ENCODE results near the gene TTPAL.
"Not testable (repeated sequence)": the region's sequence is repeated elsewhere in the genome, so short reads cannot be mapped to it uniquely, and the experiment has no call there.

The TTPAL gene

DNA sequence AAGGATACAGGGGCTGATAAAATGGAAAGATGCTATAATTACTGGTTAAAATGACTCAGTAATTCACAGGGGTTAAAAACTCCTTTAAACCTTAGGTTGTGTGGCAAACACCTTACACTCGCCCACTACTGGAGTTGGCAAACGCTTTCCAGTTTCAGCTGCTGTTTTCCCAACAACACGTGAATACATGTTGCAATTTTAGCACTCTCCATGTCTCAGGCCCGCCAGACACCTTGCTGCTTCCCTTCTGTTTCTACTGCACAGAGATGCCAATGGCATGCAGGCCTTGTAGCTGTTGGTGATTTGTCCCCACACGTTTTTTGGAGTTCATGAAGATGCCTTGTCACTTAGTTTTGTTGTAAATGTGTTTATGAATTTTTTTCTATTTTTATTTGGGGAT, 5.3 kb upstream of the TTPAL start:
- DNase-seq = no peak

DNA sequence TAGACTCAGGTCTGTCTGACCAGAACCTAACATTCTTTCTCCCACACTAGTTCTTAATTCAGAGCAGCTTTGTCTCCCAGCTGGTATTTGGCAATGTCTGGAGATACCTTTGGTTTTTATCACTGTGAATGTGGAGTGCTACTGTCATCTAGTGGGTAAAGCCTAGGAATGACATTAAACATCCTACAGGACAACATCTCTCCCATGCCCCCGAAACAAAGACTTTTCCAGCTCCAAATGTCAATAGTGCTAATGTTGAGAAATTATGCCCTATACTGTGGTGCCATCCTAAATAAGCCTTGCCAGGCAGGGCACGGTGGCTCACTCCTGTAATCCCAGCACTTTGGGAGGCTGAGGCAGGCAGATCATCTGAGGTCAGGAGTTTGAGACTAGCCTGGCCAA, 4.2 kb upstream of the TTPAL start:
- DNase-seq = no peak

DNA sequence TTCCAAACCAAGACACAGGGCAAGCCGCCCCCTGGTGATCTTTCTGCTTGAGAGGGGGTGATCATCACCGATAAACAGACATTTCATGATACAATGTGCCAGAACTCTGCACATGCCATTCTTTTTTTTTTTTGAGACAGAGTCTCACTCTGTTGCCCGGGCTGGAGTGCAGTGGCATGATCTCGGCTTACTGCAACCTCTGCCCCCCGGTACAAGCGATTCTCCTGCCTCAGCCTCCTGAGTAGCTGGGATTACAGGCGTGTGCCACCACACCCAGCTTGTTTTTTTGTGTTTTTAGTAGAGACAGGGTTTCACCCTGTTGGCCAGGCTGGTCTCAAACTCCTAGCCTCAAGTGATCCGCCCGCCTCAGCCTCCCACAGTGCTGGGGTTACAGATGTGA, 3.4 kb upstream of the TTPAL start:
- not testable (repeated sequence) for DNase-seq

DNA sequence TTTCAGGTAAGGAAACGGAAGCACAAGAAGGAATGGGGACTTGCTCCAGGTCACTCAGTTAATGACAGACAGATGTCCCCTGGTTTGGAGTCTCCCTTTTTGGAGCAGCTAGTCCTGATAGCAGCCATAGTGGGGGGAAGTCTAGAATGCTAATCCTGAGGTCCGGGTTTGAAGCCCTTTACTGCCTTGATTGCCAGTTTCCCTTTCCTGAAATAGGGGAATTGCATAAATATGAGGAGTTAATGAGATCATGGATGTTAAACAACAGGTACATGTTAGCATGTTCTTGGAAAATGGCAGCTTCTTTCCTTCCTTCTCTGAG, 341 bp upstream of the TTPAL start:
- no peak for DNase-seq

DNA sequence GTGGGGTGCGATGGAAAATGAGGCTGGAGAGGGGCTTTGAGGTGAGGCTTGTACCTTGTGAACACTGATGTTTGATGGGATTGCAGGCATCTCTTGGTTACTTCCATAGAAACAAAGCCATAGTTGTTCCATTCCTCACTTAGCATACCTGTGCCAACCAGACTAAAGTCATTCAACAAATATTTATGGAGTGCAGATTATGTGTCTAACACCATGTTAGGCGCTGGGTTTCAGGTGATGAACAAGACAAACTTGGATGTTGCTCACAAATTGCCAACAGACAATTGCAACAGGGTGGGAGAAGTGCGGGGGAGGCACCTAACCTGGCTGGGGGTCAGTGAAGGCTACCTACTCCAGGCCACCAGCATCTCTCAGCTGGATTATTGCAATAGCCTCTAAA, 1.5 kb downstream of the TTPAL start:
- no peak for DNase-seq

DNA sequence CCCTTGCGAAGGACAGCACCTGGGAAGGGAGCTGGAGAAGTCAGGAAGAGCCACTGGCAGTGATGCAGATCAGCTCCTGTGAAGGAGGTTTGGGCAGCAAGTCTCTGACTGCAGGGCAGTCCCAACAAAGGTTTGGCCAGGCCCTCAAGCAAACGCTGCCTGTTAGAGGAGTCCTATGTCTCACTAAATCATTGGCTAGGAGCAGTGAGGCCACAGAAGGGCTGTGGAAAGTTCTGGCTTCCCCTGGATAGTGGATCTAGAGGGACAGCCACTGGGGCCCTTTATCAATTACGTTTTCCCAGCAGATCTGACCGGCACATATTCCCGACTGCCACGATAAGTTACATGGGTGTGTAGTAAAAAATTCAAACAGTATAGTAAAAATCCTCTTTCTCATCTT, 2.5 kb downstream of the TTPAL start:
- no peak for DNase-seq

DNA sequence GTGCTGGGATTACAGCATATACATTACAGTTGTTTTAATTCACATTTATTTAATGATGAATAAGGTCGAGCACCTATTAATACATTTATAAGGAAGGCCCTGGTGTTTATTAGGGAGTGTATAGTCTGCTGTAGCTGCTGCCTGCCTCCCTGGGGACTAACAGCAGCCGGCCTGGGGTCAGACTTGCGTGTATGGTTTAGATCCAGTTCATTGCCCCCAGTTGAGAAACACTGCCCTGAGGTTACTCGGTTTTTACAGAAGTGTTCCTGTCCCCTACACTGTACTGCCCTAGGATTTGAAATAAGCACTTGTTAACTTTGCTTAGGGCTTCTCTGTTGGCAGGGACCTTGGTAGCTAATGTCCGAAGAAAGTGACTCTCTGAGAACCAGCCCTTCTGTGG, 4.0 kb downstream of the TTPAL start:
- no peak for DNase-seq

DNA sequence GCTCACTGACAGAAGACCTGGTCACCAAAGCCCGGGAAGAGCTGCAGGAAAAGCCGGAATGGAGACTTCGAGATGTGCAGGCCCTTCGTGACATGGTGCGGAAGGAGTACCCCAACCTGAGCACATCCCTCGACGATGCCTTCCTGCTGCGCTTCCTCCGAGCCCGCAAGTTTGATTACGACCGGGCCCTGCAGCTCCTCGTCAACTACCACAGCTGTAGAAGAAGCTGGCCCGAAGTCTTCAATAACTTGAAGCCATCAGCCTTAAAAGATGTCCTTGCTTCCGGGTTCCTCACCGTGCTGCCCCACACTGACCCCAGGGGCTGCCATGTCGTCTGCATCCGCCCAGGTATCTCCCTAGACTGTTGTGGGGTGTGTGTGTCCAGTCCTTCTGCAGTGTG, 4.4 kb downstream of the TTPAL start:
- DNase-seq = no peak

DNA sequence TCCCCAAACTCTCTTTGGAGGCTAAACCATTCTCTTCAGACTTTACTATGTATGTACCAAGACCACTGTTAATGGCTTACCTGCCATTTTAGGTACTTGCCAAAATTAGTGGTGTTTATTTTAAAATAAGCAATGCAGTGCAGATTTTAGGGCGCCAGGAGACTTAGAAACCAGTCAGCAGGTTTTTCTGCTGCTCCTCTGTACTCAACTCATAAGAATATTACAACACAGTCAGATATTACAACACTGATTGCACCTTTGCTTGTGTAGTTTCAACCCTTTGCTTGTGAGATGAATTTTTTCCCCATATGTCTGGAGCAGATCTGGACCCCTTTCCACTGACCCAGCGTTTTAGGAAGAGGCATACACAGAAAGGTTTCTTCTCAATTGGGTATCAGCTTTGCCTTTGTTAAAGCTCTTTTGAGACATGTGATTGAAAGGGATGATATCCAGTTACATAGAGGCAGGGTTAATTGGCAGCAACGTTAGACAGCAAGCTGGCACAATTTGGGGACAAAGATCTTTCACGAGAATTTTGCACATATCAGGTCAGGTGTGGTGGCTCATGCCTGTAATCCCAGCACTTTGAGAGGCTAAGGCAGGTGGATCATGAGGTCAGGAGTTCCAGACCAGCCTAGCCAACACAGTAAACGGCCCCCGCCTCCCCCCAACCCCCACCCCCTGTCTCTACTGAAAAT, 6.2 kb downstream of the TTPAL start:
- peak; percentile 86 for DNase-seq

DNA sequence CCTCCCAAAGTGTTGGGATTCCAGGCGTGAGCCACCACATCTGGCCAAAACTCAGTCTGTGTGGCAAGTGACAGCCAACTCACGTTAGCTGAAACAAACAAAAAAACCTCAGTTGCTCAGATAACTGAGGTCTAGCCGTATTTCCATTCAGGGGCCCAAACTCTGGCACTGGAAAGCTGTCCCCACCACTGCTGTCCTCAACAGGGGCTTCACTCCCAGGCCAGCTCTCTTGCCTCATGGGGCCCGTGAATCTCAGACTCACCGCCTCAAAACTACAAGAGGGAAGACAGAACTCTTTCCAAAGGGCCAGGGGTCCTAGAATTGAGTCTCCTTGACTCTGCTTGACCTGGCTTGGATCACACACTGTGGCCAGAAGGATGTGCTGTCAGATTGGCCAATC, 7.4 kb downstream of the TTPAL start:
- DNase-seq = no peak

DNA sequence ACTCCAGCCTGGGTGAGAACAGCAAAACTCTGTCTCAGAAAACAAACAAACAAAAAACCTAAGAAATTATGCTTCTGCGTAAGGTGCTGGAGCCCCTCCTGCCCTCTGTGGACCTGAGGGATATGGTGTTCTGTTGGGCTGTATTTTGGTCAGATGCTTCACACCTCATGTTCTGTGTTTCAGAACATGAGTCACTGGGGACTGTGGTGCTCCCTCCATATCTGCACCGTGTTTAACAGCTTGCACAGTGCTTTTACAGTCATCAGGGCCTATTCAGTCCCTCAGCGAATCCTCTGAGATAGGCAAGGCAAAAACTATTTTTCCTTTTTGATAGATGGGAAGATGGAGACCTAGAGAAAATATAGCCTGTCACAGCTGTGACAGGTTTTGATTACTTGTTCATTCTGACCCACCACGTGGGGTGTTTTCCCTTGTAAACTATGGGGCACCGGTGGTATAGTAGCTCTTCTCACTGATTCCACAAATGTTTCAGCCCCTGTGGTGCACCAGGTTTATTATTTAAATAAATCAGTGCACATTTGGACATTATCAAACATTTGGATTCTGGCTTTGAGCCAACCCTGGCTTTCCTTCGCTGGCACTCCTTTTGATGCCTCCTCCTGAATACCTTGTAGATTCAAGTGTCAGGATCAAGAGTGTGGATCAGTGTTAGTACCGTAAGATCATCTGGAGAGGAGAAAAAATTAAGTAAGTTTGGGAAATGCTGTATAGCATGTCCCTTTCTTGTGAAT, 9.6 kb downstream of the TTPAL start:
- DNase-seq = no peak

DNA sequence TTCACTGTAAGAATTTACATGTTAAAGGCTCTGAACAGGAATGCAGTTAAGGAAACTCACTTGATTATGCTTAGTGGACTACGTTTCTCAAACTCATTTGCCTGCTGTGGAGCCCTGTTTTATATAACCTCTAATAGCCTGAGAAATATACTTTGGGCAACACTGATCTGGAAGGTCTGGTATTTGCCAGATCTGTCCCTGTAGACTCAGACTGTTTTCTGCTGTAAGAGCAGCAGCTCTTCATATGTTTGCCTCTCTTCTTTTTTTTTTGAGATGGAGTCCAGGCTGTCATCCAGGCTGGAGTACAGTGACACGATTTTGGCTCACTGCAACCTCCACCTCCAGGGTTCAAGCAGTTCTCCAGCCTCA, 10.1 kb downstream of the TTPAL start:
- DNase-seq = no peak

DNA sequence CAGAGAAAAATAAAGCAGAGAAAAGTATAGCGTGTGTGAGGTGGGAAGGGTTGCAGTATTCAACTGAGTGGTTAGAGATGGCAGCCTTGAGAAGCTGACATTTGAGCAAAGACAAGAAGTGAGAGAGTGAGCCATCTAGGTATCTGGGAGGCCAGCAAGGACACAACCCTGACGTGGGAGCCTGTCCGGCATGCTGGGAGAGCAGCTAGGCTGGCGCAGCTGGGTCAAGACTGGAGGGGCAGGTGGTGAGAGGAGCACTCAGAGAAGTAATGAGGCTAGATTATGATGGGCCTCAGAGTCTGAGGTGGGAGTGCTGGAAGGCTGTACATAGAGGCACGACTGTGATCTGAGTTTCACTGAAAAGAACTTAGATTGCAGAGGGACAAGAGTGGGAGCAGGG, 12.9 kb downstream of the TTPAL start:
- DNase-seq = no peak

DNA sequence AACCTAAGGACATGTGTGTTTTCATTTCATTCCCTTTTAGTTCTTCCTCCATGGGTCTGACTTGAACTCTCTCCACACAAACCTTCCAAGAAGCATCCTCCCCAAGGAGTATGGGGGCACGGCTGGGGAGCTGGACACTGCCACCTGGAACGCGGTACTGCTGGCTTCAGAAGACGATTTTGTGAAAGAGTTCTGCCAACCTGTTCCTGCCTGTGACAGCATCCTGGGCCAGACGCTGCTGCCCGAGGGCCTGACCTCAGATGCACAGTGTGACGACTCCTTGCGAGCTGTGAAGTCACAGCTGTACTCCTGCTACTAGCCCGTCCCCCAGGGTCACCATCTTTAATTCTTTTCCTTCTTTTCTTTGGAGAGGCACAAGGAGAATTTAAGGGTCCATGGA, 13.5 kb downstream of the TTPAL start:
- no peak for DNase-seq

DNA sequence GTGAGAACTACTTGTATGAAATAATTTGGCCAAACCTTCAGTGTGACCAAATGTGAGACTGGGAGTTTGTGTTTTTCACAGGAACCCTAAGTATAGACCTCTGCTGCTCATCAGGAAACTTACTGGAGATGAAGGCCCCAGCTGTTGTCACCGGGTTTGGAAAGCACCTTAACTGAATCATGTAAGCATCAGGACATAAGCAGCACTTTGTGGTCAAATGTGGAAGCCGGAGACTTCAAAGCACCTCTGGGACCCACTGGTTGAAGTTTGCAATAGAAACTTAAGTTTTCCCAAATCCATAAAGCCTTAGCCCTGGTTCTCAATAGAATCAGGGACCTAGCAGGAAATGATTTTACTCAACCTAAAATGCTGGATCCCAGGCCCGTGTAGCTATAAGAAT, 14.3 kb downstream of the TTPAL start:
- DNase-seq = no peak

DNA sequence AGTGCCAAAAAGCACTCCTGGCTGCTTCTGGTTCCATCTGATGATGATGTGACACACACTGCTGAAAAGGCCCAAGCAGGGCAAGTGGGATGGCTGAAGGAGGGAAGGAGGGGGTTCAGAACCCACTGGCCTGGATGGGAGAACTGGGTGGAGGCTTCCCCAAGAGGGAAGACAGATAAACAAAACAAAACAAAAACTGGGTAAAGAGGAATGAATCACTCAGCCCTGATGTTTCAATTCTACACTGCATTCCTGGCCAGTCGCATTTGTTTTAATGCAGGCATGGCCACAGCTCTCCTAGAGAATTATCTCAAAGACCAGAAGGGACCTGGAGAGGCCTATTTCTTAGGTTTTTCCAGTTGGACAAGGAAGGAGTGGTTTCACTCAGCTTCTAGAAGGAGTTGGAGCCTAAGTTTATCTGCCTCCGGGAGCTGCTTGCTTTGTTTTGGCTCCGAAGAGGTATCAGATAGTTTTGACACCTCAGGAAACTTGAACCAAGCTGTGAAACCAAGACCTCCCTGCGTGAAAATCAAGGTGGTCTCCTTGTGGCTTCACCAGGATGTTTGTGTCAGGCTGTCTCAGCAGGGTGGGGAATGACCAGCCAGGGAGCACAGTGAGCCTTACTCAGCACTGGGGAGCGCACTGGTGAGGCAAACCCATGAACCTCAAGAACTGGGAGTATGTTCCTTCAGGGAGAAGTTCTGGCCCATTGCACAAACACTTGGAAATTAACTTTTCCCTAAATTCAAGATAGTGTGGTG, 16.1 kb downstream of the TTPAL start:
- DNase-seq = no peak

DNA sequence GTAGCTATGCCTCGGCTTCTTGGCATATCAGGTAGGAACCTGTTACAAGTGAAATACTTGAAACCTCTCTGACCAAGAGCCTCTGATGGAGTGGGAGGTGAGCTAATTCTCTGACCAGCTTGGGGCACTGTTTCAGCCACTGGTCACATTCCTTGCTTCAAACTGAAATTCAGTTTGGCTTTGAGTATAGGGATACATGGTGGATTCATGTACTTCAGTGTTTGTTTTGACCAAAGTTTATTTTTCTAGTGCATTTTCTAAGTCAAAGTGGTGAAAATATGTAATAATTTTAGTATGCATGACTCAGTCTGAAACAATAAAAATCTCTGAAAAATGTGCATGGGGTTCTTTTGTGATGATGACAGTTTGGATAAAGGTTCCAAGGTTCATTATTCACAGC, 18.6 kb downstream of the TTPAL start:
- no peak for DNase-seq

DNA sequence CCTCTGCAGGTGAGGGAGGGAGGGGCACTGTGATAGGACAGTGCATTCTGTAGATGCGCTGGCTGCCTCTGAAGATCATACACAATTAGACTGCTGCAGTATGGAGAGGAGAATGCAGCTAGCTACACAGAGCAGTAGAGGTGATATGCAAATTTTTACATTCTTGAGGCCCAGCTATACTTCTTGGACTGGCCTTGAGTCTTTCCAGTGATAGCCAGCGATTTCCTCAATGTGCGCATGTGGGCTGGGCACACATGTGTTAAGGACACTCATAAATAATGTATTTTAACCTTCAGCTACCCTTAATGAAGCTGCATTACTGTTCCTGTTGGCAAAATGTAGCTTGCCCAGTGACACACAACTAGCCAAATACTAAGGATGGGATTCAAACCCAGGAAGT, 19.0 kb downstream of the TTPAL start:
- no peak for DNase-seq

DNA sequence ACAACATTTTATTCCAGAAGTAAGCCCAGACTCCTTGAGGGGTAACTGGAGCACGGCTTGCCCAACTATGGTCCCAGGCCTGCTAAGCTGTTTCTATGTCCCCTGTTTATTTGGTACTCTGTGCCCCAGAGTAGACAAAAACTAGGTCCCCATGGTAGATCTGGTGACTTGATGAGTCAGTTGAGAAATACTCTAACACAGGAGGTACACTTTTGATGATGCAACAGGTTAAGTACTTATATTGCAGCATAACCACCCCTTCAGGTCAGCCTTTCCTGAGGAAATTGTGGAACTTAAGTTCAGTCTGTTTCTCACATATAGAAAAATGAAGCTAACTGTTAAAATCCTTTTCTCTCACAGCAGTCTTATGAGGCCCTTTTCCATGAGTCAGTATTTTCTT, 19.6 kb downstream of the TTPAL start:
- no peak for DNase-seq

DNA sequence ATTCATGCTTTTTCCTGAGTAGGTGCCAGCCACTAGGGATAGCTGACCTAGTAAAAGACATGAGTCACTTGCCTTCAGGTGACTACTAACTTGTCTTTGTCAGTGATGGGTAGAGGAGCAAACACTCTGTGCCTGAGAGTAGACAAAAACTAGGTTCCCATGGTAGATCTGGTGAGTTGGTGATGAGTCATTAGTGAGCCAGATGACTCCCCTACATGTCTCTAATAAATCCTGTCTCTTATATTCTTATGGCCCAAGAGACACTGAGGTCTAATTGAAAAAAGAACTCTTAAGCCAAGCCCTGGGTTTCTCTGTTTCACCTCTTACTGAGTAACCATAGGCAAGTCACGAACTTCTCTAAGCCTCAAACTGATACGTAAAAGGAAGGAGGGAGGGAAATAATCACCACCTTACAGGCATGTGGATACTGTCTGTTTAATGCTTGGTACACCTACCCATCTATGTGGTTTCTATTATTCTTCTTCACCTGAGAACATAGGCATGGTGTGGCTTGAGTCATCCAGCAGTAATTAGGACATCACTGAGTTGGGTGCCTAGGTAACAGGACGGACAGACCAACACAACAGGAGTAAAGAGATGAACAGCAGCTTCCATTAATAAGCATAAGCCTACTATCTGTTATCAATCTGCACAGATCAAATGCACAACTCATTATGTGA, 20.3 kb downstream of the TTPAL start:
- DNase-seq = no peak

DNA sequence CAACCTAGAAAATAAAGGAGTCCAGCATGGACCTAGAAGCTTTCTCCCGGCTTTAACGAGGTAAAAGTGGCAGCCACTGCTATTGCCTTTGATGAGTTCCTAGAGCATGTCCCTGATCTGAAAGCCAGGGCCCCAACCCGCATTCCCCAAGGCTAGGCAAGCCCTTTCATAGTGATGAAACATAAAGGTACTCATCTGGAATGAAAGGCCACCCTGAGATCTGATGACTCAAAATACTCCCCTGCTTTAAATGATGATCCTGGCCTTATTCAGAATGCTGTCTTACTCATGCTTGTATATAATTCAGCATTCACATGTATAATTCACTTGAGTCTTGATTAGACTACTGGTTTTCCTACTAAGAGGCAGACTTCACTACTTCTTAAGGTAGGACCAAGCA, 21.3 kb downstream of the TTPAL start:
- DNase-seq = no peak

DNA sequence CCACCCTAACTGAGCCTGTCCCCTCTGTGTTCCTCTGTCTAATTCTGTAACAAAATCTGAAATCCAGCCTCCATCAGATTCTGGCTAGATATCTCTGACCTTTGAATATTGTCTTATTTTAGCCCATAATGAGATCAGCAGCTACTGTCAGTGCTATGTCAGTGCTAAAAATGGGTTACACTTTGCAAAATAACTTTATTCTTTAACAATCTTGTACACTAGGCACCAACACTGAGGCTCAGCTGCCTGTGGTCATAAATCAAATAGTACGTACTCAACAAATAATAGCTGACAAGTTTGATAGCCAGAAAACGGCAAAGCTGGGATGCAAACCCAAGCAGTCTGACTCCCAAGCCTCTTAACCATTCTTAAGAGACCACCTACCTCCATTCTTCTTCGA, 22.1 kb downstream of the TTPAL start:
- DNase-seq = no peak

DNA sequence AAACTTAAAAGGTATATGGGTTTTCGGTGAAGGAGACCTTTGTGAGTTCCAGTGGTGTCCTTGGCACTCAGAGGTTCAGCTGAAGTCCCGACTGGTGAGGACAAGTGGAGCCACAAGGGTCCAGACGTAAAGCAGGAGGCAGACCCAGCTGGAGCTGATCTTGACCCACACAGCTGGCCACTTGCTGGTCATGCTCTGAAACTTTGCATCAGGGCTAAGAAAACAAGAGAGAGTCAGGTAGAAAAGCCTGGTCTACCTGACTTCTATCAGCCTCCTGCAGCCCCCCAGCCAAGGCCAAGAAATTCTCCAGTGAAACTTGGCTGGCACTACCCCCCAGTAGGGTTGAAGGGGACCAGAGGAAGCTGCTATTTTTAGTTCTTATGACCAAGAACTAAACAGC, 24.5 kb downstream of the TTPAL start:
- no peak for DNase-seq

DNA sequence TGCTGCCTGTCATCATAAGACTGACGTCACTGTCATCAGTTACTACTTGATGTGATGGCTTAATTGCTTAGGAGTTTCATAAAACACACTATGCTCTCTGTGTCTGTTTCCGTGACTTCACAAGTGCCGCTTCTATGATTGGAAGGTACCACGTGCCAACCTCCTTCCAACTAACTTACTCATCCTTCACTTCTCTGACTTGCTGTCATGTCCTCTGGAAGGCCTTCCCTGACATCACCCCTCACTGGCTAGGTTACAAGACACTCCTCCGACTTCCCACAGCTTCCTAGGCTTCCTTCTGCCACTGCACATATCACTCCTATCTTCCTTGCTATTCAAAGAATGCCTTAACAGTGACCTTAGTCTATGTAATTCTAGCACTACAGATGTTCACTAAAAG, 25.8 kb downstream of the TTPAL start:
- no peak for DNase-seq
